Activated CD8-positive, alpha-beta memory T cell treated with anti-CD3 and anti-CD28 coated beads, Interleukin-2, amount 50 U/mL, for 48 hours (primary cell): ENCODE results near the gene ZNF625.
"Not testable (repeated sequence)": the region's sequence is repeated elsewhere in the genome, so short reads cannot be mapped to it uniquely, and the experiment has no call there.

ENCODE experiments used
- DNase-seq: peaks from one replicate; pipeline ENCODE4 v3.0.0-alpha.2; 2020

The ZNF625 gene

DNA sequence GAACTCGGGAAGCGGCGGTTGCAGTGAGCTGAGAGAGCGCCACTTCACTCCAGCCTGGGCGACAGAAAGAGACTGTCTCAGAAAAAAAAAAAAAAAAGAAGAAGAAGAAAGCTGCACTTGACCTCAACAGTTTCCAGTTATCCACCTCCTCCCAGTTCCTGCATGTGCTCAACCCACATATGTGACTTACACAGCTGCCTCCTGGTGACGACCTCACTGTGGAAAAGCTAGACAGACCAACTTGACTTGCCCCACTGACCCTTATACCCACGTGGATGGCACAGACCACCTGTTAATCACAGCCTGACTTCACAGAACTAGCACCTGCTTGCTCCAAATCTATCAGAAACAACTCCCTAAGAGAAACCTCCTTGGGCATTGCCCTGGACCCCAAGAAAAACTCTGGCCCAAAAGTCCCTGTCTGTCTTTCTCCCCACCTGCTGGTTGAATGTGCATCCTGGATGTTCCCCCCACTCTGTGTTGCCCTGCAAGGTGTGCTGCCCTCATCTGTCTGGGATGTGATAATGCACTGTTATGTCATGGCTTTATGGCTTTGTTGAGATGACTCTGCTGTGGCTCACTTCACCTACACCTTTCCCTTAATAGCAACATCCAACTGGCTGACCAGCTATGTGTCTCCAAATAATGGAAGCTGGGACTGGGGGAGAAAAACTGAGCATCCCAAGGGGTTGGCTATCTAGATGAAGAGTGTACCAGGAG is 19.2 kb downstream of the ZNF625 start:
- no peak for DNase-seq

DNA sequence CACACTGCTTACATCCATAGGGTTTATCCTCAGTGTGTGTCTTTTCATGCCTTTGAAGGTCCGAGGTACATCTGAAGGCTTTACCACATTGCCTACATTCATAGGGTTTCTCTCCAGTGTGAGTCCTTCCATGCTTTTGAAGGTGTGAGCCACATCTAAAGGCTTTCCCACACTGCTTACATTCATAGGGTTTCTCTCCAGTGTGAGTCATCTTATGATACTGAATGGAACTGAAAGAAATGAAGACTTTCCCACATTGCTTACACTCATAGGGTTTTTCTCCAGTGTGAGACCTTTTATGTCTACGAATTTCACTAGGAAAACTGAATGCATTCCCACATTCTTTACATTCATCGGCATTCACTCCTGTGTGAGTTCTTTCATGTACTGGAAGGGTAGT is 23.5 kb downstream of the ZNF625 start:
- DNase-seq: no peak

DNA sequence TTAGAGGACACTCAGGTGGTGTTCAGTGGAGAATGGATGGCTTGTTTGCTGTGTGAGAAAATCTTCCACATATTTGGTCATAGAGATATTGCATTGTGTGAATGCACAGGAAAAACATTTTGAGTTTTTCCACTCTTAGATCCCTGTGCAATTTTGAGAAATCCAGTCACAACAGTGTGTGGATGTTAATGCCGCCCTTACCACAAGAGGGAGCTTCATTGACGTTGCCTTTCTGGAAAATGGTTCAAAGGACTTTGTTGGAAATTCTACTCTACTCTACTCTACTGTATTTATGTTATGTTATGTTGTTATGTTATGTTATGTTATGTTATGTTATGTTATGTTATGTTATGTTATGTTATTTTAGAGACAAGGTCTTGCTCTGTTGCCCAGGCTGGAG is 29.8 kb downstream of the ZNF625 start:
- no peak for DNase-seq

GRCh38 chr19:12117201-12117970 is 39.1 kb downstream of the ZNF625 start:
- no peak for DNase-seq

DNA sequence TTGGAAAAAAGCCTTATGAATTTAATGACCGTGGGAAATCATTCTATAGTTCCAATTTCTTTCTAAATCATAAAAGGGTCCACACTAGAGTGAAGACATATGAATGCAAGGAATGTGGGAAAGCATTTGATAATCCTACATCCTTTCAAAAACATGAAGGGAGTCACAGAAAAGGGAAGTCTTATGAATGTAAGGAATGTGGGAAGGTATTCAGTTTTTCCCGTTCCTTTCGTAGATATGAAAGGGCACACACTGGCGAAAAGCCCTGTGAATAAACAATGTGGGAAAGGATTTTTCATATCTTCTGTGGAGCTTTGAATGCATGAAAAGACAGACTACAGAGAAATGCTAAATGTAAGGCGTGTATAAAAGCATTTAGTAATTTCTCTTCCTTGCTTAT is 43.4 kb downstream of the ZNF625 start:
- DNase-seq: no peak

GRCh38 chr19:12112701-12113100 is 43.8 kb downstream of the ZNF625 start:
- no peak for DNase-seq

GRCh38 chr19:12111943-12112637 is 44.4 kb downstream of the ZNF625 start:
- no peak for DNase-seq

GRCh38 chr19:12111176-12111575 is 45.4 kb downstream of the ZNF625 start:
- DNase-seq: no peak

DNA sequence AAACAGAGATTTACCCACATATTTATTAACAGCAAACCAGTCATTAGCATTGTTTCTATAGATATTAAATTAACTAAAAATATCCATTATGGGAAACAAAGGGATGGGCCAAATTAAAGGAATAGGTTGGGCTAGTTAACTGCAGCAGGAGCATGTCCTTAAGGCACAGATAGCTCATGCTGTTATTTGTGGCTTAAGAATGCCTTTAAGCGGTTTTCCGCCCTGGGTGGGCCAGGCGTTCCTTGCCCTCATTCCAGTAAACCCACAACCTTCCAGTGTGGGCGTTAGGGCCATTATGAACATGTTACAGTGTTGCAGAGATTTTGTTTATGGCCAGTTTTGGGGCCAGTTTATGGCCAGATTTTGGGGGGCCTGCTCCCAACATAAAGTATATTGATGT is 52.6 kb downstream of the ZNF625 start:
- DNase-seq: not testable (repeated sequence)

- DNase-seq: no peak
Observed at GRCh38 chr19:12098040-12098439, 58.5 kb downstream of the ZNF625 start.

- DNase-seq: no peak
Observed at GRCh38 chr19:12095111-12095790, 61.3 kb downstream of the ZNF625 start.
